Spleen (tissue), 11 donors: Measurements from ENCODE around the gene ELFN1. TPM values are rescaled to one million over a fixed set of nuclear protein-coding genes. Genes with fewer than 3 reads are reported as not detected.

ENCODE experiments used
- DNase-seq: peaks from one replicate; pipeline ENCODE4 v3.0.0-alpha.2; 2020
- H3K27ac ChIP-seq, 8 donors: fragments of 200-600 bp; sonication (generic) in 7 of 8; 1 replicate in 4 of 8; 2 replicates in 4 of 8; pipeline versions ENCODE4 v1.5.0 to v1.8.0; 2016 to 2021; ENCODE audit warnings: inconsistent platforms in 4 of 8, mild to moderate bottlenecking in 4 of 8, moderate library complexity in 1 of 8
- H3K27me3 ChIP-seq, 7 donors: fragments of 200-600 bp; sonication (generic) in 6 of 7; replicated peaks in 1 of 7; 1 replicate in 4 of 7; 2 replicates in 3 of 7; pipeline versions ENCODE4 v1.5.0 to v1.8.0; 2016 to 2021; ENCODE audit warnings: inconsistent platforms in 3 of 7, mild to moderate bottlenecking in 1 of 7
- H3K36me3 ChIP-seq, 6 donors: fragments of 200-600 bp; sonication (generic) in 5 of 6; 1 replicate in 4 of 6; 2 replicates in 2 of 6; pipeline versions ENCODE4 v1.5.0 to v1.8.0; 2016 to 2021; ENCODE audit warnings: inconsistent platforms in 2 of 6
- H3K4me1 ChIP-seq, 6 donors: fragments of 200-600 bp; sonication (generic) in 5 of 6; 1 replicate in 3 of 6; 2 replicates in 3 of 6; pipeline versions ENCODE4 v1.5.0 to v1.8.0; 2016 to 2021; ENCODE audit warnings: inconsistent platforms in 3 of 6
- H3K4me3 ChIP-seq, 8 donors: fragments of 200-600 bp; sonication (generic) in 7 of 8; 1 replicate in 4 of 8; 2 replicates in 4 of 8; pipeline versions ENCODE4 v1.5.0 to v1.8.0; 2016 to 2021; ENCODE audit warnings: inconsistent platforms in 4 of 8, mild to moderate bottlenecking in 4 of 8, moderate library complexity in 2 of 8
- H3K9me3 ChIP-seq, 8 donors: fragments of 200-600 bp; sonication (generic) in 7 of 8; 1 replicate in 4 of 8; 2 replicates in 4 of 8; pipeline versions ENCODE4 v1.5.0 to v1.8.0; 2016 to 2021; ENCODE audit warnings: inconsistent platforms in 4 of 8
- POLR2A ChIP-seq, 3 donors: fragments of 450-650 bp; IDR thresholded peaks; one replicate each; pipeline ENCODE4 v1.5.1; 2017; ENCODE audit warnings: antibody characterized with exemption in 3 of 3, mild to moderate bottlenecking in 1 of 3
- POLR2AphosphoS5 ChIP-seq, 3 donors: sonication (generic); formaldehyde crosslinking; IDR thresholded peaks; one replicate each; pipeline ENCODE4 v1.5.1; 2017; ENCODE audit warnings: antibody characterized with exemption in 3 of 3
- WGBS, 5 donors: extraction: QIAGEN DNeasy Blood & Tissue Kit in 3 of 5; methylation state at CpG; one replicate each; pipeline versions ENCODE4 v1.1.5 to v1.1.7; 2013 to 2018; 5-methylcytosine and 5-hydroxymethylcytosine counted together
- intact Hi-C: fragments of 100-400 bp; cut with DNase I; formaldehyde crosslinking; loops from one replicate; pipeline ENCODE4 v1.15.0; 2023; ENCODE audit warnings: low total_unique reads
- polyA plus RNA-seq, 3 donors: library from polyadenylated mRNA; stranded (reverse); fragments of 200-250 nt; gene quantifications; one replicate each; pipeline ENCODE4 v1.2.1, GENCODE V29; 2013
- total RNA-seq, 7 donors: library from RNA; depleted of rRNA in 3 of 7; stranded (reverse); fragments of >200 nt in 3 of 7; fragmentation: NEBNext Ultra II Directional in 4 of 7; extraction: Animal tissue kit (Norgen Biotek cat#: 25700) in 4 of 7; gene quantifications; one replicate each; pipeline versions ENCODE4 v1.1.0 to v1.2.1, GENCODE V29; 2016 to 2021
- TF ChIP-seq, protein P1 (sequence below), 11 experiments: fragments of 200-600 bp in 7 of 11; fragments of 450-650 bp in 4 of 11; sonication (generic) in 4 of 11; IDR thresholded peaks in 8 of 11; conservative IDR thresholded peaks in 3 of 11; 1 replicate in 7 of 11; 2 replicates in 4 of 11; pipeline versions ENCODE4 v1.4.0 to v1.8.0; 2016 to 2021; ENCODE audit warnings: antibody characterized with exemption in 11 of 11, inconsistent platforms in 4 of 11, mild to moderate bottlenecking in 1 of 11
- donor health status: healthy with polysubstance abuse.
- donor health status: DM: no; HTN: no; CAD: no; lungs with moderate emphysema.
- donor health status: DM: no; HTN: no; CAD: no.
- donor health status: Bipolar disorder and iron deficiency.
- donor health status: healthy.
- donor health status: DM: no; HTN: no; CAD: no.
- donor health status: DM: yes; HTN: yes; CAD: no.

The ELFN1 gene
- total and polyA plus RNA-seq, 10 donors = 0.22 to 3.9 (median 2.4) TPM

DNA sequence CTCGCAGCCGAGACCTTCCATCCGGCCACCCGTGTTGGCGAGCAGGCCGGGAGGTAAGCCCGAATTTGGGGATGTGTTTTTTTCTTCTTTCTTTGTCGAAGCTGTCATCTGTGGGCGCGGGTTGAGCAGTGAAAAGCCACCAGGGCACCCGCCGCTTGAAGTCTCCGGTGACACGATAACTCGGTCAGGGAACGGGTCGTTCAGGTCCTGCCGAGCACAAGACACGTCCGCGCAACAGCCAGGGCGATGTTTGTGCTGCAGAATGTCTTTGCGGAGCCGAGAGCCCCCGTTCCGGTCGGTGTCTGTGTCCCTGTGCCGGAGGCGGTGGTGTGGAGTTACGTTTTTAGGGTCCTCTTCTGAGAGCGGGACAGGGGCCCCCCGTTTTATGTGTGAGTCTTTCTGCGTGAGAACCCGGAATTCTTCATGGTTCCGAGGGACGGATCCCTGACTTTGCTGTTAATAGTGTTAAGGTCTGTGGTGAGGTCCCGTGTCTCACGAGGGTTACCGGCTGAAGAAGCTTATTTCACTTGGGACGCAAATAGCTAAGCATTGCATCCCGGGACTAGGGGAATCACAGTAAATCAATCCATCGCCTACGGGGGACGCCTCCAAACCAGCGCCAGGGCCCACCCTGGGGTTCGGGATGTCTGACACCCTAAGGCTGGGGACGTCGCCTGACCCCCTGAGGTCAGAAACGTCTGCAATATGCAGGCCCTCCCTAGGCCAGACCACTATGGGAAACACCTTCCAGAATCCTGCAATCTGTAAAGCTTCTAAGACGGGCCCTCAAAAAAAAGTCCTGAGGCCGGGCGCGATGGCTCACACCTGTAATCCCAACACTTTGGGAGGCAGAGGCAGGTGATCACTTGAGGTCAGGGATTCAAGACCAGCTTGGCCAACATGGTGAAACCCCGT lies 99.5 kb downstream of the ELFN1 start:
- Histone ChIP-seq H3K4me3 (no peak overlapping the region), H3K9me3 (peaks cover 0 to 30% (median 18%) of the 10 kb centered on the region in 8 donors), H3K27ac (no peak overlapping the region), H3K4me1 (no peaks in the 10 kb centered on the region), H3K36me3 (no peaks in the 10 kb centered on the region), H3K27me3 (peaks cover 0 to 12% (median 0%) of the 10 kb centered on the region in 7 donors)
- no peak for TF ChIP-seq POLR2A (IDR thresholded peaks at IDR 0.05)
- TF ChIP-seq, protein P1, sequence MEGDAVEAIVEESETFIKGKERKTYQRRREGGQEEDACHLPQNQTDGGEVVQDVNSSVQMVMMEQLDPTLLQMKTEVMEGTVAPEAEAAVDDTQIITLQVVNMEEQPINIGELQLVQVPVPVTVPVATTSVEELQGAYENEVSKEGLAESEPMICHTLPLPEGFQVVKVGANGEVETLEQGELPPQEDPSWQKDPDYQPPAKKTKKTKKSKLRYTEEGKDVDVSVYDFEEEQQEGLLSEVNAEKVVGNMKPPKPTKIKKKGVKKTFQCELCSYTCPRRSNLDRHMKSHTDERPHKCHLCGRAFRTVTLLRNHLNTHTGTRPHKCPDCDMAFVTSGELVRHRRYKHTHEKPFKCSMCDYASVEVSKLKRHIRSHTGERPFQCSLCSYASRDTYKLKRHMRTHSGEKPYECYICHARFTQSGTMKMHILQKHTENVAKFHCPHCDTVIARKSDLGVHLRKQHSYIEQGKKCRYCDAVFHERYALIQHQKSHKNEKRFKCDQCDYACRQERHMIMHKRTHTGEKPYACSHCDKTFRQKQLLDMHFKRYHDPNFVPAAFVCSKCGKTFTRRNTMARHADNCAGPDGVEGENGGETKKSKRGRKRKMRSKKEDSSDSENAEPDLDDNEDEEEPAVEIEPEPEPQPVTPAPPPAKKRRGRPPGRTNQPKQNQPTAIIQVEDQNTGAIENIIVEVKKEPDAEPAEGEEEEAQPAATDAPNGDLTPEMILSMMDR (IDR thresholded peaks at IDR 0.05 in 8 of 11, conservative IDR thresholded peaks at IDR 0.05 in 3 of 11) = no peak
- WGBS, 5 donors = 94 to 97% (median 95%) methylated on average over 36 to 54 of the region's 54 CpGs
- no peak for DNase-seq
- intact Hi-C loops = no loop called here

DNA sequence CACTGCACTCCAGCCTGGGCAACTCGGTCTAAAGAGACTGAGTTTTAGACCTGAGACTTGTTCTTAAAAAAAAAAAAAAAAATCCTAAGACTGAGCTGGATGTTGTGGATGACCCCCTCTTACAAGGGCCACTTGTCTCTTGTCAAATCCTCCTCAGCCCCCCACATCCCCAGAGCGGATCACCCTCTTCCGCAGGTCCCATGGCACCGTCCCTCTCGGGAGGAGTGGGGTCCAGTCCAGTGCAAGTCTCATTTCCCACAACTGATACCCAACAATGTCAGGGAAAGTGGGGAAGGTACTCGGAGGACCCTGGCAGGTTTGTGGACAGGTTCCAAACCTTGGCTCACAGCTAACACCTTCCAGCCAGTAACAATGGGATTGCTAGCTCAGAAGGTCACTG lies 100.3 kb downstream of the ELFN1 start:
- 90 to 93% (median 91%) methylated on average over 6 of the region's 6 CpGs for WGBS, 5 donors
- H3K27me3 ChIP-seq = peaks cover 0 to 12% (median 0%) of the 10 kb centered on the region in 7 donors
- intact Hi-C loops = no loop called here
- H3K4me1 ChIP-seq = no peaks in the 10 kb centered on the region
- peaks cover 0 to 30% (median 18%) of the 10 kb centered on the region in 8 donors for H3K9me3 ChIP-seq
- TF ChIP-seq POLR2A (IDR thresholded peaks at IDR 0.05) = no peak
- no peak for TF ChIP-seq POLR2AphosphoS5 (IDR thresholded peaks at IDR 0.05)
- TF ChIP-seq, protein P1 (IDR thresholded peaks at IDR 0.05 in 8 of 11, conservative IDR thresholded peaks at IDR 0.05 in 3 of 11) = no peak
- no peak overlapping the region for H3K4me3 ChIP-seq
- no peaks in the 10 kb centered on the region for H3K36me3 ChIP-seq
- no peak overlapping the region for H3K27ac ChIP-seq
- DNase-seq = no peak

GRCh38 chr7:1775389-1775788 lies 105.3 kb downstream of the ELFN1 start:
- H3K27me3 ChIP-seq = no peaks in the 10 kb centered on the region
- no peak for DNase-seq
- no peaks in the 10 kb centered on the region for H3K4me1 ChIP-seq
- TF ChIP-seq, protein P1 (IDR thresholded peaks at IDR 0.05 in 8 of 11, conservative IDR thresholded peaks at IDR 0.05 in 3 of 11) = no peak
- no peak for TF ChIP-seq POLR2AphosphoS5 (IDR thresholded peaks at IDR 0.05)
- TF ChIP-seq POLR2A (IDR thresholded peaks at IDR 0.05) = no peak
- H3K36me3 ChIP-seq = no peaks in the 10 kb centered on the region
- H3K9me3 ChIP-seq = peaks cover 0 to 50% (median 42%) of the 10 kb centered on the region in 8 donors
- WGBS, 5 donors = 69 to 78% (median 74%) methylated on average over 4 of the region's 4 CpGs
- intact Hi-C loops = no loop called here
- no peak overlapping the region for H3K4me3 ChIP-seq
- no peak overlapping the region for H3K27ac ChIP-seq

DNA sequence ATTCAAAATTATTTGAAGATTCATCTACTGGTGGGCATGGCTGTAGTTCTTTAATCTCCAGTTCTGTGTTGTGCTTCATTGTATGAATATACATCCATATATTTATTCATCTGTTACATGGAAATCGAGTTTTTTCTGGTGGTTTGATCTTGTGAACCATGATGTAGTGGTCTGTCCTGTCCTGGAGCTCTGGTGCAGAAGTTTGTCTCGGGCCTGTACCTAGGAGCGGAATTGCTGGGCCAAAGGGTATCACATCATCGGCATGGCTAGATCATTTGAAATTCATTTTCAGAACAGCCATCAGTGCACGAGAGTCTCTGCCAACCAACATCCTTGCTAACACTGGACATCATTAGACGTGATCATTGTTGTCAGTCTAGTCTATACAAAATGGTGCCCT lies 107.0 kb downstream of the ELFN1 start:
- WGBS, 5 donors = 80 to 89% (median 84%) methylated on average over 6 of the region's 6 CpGs
- H3K4me3 ChIP-seq = no peak overlapping the region
- TF ChIP-seq POLR2A (IDR thresholded peaks at IDR 0.05) (no peak), POLR2AphosphoS5 (IDR thresholded peaks at IDR 0.05) (no peak)
- TF ChIP-seq, protein P1 (IDR thresholded peaks at IDR 0.05 in 8 of 11, conservative IDR thresholded peaks at IDR 0.05 in 3 of 11) = no peak
- no peaks in the 10 kb centered on the region for H3K27me3 ChIP-seq
- no peak for DNase-seq
- intact Hi-C loops = no loop called here
- H3K36me3 ChIP-seq = no peaks in the 10 kb centered on the region
- peaks cover 0 to 47% (median 42%) of the 10 kb centered on the region in 8 donors for H3K9me3 ChIP-seq
- H3K4me1 ChIP-seq = no peaks in the 10 kb centered on the region
- no peak overlapping the region for H3K27ac ChIP-seq
